Lung (tissue), 12 donors: ENCODE results near the gene PACRGL. TPM values are rescaled to one million over a fixed set of nuclear protein-coding genes. Genes with fewer than 3 reads are reported as not detected.
A peak's percentile ranks its signal among the peaks of the same experiment; 100 is the strongest.

Experiments used
- ATAC-seq: fragments of 200-7000 bp; cut with Tn5 transposase; one replicate; pipeline ENCODE4 v1.9.1; 2020; ENCODE audit warnings: moderate number of reproducible peaks; ENCODE audit not compliant: insufficient read depth, low FRiP score
- DNase-seq, 3 donors: peaks; one replicate each; pipeline ENCODE4 v3.0.0-alpha.2; 2013 to 2017
- H3K27ac ChIP-seq, 2 donors: one replicate each; pipeline ENCODE4 v1.5.1; 2013; ENCODE audit warnings: mild to moderate bottlenecking in 2 of 2, moderate library complexity in 2 of 2, control low read depth in 1 of 2, inconsistent platforms in 1 of 2, low read depth in 1 of 2, low read length in 1 of 2
- H3K27me3 ChIP-seq, 3 donors: one replicate each; pipeline ENCODE4 v1.5.1; 2013; ENCODE audit warnings: low read length in 2 of 3; ENCODE audit not compliant: control insufficient read depth in 3 of 3, insufficient read depth in 3 of 3
- H3K36me3 ChIP-seq, 4 donors: one replicate each; pipeline ENCODE4 v1.5.1; 2013; ENCODE audit warnings: low read length in 4 of 4, mild to moderate bottlenecking in 1 of 4, moderate library complexity in 1 of 4; ENCODE audit not compliant: control insufficient read depth in 4 of 4, insufficient read depth in 4 of 4
- H3K4me1 ChIP-seq, 5 donors: one replicate each; pipeline ENCODE4 v1.5.1; 2013; ENCODE audit warnings: low read length in 5 of 5, mild to moderate bottlenecking in 2 of 5, moderate library complexity in 1 of 5; ENCODE audit not compliant: control insufficient read depth in 5 of 5, insufficient read depth in 5 of 5
- H3K4me3 ChIP-seq: one replicate; pipeline ENCODE4 v1.5.1; 2013; ENCODE audit warnings: mild to moderate bottlenecking, control low read depth, moderate library complexity
- H3K9ac ChIP-seq, 2 donors: one replicate each; pipeline ENCODE4 v1.5.1; 2013; ENCODE audit warnings: low read length in 2 of 2, control low read depth in 1 of 2; ENCODE audit not compliant: insufficient read depth in 1 of 2
- H3K9me3 ChIP-seq, 4 donors: one replicate each; pipeline ENCODE4 v1.5.1; 2013; ENCODE audit warnings: low read length in 3 of 4, mild to moderate bottlenecking in 1 of 4, moderate library complexity in 1 of 4; ENCODE audit not compliant: control insufficient read depth in 4 of 4, insufficient read depth in 3 of 4
- CTCF ChIP-seq: IDR thresholded peaks from 2 replicates; pipeline ENCODE4 v1.5.1; 2012; ENCODE audit warnings: mild to moderate bottlenecking; ENCODE audit errors: control extremely low read depth, extremely low read depth
- WGBS, 2 donors: extraction: QIAGEN DNeasy Blood & Tissue Kit; methylation state at CpG; one replicate each; pipeline ENCODE4 v1.1.7; 2013; 5-methylcytosine and 5-hydroxymethylcytosine counted together
- polyA plus RNA-seq, 2 donors: library from polyadenylated mRNA; stranded (reverse); fragments of 200-250 nt; gene quantifications; one replicate each; pipeline ENCODE4 v1.2.1, GENCODE V29; 2013
- total RNA-seq, 2 donors: library from RNA; depleted of rRNA in 1 of 2; stranded (reverse); fragments of >200 nt in 1 of 2; gene quantifications; one replicate each; pipeline ENCODE4 v1.2.1, GENCODE V29; 2014 to 2021
- donor health status: control.
- donor health status: control.
- donor health status: Bipolar disorder and iron deficiency.
- donor health status: healthy.
- donor health status: DM: yes; HTN: yes; CAD: no.

PACRGL gene
- total and polyA plus RNA-seq, 4 donors: 9.1 to 34.6 (median 16.2) TPM

- peaks cover 0 to 18% (median 0%) of the 10 kb centered on the region in 5 donors for H3K4me1 ChIP-seq
- no peak for TF ChIP-seq CTCF
- no peak for DNase-seq
- H3K36me3 ChIP-seq: no peaks in the 10 kb centered on the region
- H3K27ac ChIP-seq: no peak overlapping the region
- no peak overlapping the region for H3K9ac ChIP-seq
- H3K4me3 ChIP-seq: no peak overlapping the region
- ATAC-seq: no peak
- no peaks in the 10 kb centered on the region for H3K27me3 ChIP-seq
- H3K9me3 ChIP-seq: no peaks in the 10 kb centered on the region
These were observed 24.5 kb upstream of the PACRGL start for GRCh38 chr4:20675786-20676185.

GRCh38 chr4:20676501-20677197 lies 23.6 kb upstream of the PACRGL start:
- Histone ChIP-seq H3K27me3 (no peaks in the 10 kb centered on the region), H3K9me3 (no peaks in the 10 kb centered on the region), H3K27ac (no peak overlapping the region), H3K36me3 (no peaks in the 10 kb centered on the region), H3K9ac (no peak overlapping the region), H3K4me1 (peaks cover 0 to 24% (median 0%) of the 10 kb centered on the region in 5 donors), H3K4me3 (no peak overlapping the region)
- no peak for ATAC-seq
- peak in 1 of 3 donors; percentile 61 for DNase-seq
- TF ChIP-seq CTCF: no peak
- 58 to 65% methylated on average over 8 of the region's 8 CpGs for WGBS, 2 donors

GRCh38 chr4:20678400-20678799 lies 21.9 kb upstream of the PACRGL start:
- TF ChIP-seq CTCF: no peak
- ATAC-seq (no peak), DNase-seq (no peak)
- Histone ChIP-seq H3K4me3 (no peak overlapping the region), H3K36me3 (no peaks in the 10 kb centered on the region), H3K9ac (no peak overlapping the region), H3K4me1 (peaks cover 0 to 35% (median 0%) of the 10 kb centered on the region in 5 donors), H3K9me3 (no peaks in the 10 kb centered on the region), H3K27ac (no peak overlapping the region), H3K27me3 (no peaks in the 10 kb centered on the region)
- WGBS, 2 donors: 63 to 76% methylated on average over 3 of the region's 3 CpGs

GRCh38 chr4:20679951-20680350 lies 20.3 kb upstream of the PACRGL start:
- 66 to 76% methylated on average over 1 of the region's 1 CpG for WGBS, 2 donors
- Histone ChIP-seq H3K36me3 (no peaks in the 10 kb centered on the region), H3K9ac (no peak overlapping the region), H3K4me1 (peaks cover 0 to 49% (median 7%) of the 10 kb centered on the region in 5 donors), H3K27ac (no peak overlapping the region), H3K4me3 (no peak overlapping the region), H3K9me3 (no peaks in the 10 kb centered on the region), H3K27me3 (peaks cover 0 to 3% (median 0%) of the 10 kb centered on the region in 3 donors)
- ATAC-seq (no peak), DNase-seq (no peak)
- no peak for TF ChIP-seq CTCF
